ENCODE data around the gene CIDEB.

The CIDEB gene

DNA sequence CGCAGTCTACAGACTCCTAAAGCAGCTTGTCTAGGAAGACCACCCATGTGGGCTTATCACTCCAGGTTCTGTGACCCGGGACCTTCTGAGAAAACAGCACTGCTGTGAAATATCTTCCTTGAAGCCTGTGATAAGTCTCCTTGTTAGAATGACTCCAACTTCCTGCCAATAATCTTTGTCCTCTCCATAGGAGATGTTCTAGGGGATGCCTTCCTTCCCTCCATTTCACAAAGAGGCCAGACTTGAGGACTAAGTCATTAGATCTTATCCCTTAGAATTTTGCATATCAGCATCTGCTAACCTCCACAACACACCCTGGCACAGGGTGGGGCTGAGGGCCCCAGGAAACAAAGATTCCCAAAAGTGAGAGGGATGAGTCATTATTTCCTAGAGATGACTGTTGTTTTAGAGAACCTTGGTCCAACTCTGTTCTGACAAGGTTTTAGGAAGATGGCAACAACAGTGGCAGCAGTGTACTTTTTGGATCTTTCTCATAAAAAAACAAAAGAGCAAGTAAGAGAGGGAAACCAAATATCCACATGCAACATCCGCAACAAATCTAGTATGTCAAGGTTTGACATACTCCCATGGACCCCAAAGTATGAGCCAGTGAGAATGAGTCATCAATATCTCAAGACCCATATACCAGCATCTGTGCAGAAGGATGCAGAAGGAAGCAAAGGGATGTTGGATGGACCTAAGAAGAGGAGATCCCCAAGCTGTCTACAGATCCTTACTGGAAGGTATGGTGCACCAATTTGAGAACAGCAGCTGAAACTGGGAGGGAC, 9.6 kb upstream of the CIDEB start:
- 35% methylated on average over 2 of the region's 3 CpGs for WGBS
- H2AK5ac ChIP-seq (ENCODE audit: low read length, severe bottlenecking) = no peak overlapping the region
- H3K14ac ChIP-seq (ENCODE audit: low read length in 2 of 2) = no peak overlapping the region
- H2AFZ ChIP-seq (ENCODE audit: low read depth, low read length) = no peak overlapping the region
- H4K8ac ChIP-seq (ENCODE audit: low read length) = no peak overlapping the region
- peak overlapping the region in 1 of 2 experiments; percentile 10 for H3K4ac ChIP-seq (ENCODE audit: low read depth in 1 of 2, low read length in 2 of 2)
- H2BK5ac ChIP-seq (ENCODE audit: low read depth, low read length, poor library complexity, severe bottlenecking) = no peak overlapping the region
- no peaks in the 10 kb centered on the region for H3K36me3 ChIP-seq (ENCODE audit: control insufficient read depth in 1 of 2, insufficient read depth in 2 of 2, low read depth in 1 of 2, low read length in 2 of 2)
- H3K9me3 ChIP-seq (ENCODE audit: control insufficient read depth, low read length) = no peaks in the 10 kb centered on the region
- no peak overlapping the region for H3K4me3 ChIP-seq (ENCODE audit: insufficient read depth in 1 of 2, low read depth in 1 of 2, low read length in 2 of 2)
- no peak overlapping the region for H3K27ac ChIP-seq (ENCODE audit: low read length, poor library complexity, severe bottlenecking)
- DNase-seq = peak; percentile 13
- H2BK120ac ChIP-seq (ENCODE audit: low read depth, low read length) = no peak overlapping the region
- no peak overlapping the region for H3K23ac ChIP-seq (ENCODE audit: low read length in 2 of 2)
- no peak overlapping the region for H3K9ac ChIP-seq (ENCODE audit: low read length)
- no peak overlapping the region for H4K91ac ChIP-seq (ENCODE audit: low read length)
- peaks cover 6% of the 10 kb centered on the region for H3K4me1 ChIP-seq (ENCODE audit: control insufficient read depth, insufficient read depth, low read depth, low read length)
- H2BK15ac ChIP-seq (ENCODE audit: low read depth, poor library complexity, severe bottlenecking) = no peak overlapping the region
- no peak overlapping the region for H3K18ac ChIP-seq (ENCODE audit: low read depth in 1 of 2, low read length in 2 of 2)
- peaks cover 11 to 31% of the 10 kb centered on the region in 2 experiments for H3K27me3 ChIP-seq (ENCODE audit: control insufficient read depth in 1 of 2, insufficient read depth in 1 of 2, low read length in 2 of 2)
- H3K79me1 ChIP-seq (replicated peaks; ENCODE audit: low read length, poor library complexity, severe bottlenecking) = no peaks in the 10 kb centered on the region
- no peak overlapping the region for H3K4me2 ChIP-seq (ENCODE audit: low read length, poor library complexity, severe bottlenecking)
- no peak overlapping the region for H2BK12ac ChIP-seq (ENCODE audit: low read length in 2 of 2)

DNA sequence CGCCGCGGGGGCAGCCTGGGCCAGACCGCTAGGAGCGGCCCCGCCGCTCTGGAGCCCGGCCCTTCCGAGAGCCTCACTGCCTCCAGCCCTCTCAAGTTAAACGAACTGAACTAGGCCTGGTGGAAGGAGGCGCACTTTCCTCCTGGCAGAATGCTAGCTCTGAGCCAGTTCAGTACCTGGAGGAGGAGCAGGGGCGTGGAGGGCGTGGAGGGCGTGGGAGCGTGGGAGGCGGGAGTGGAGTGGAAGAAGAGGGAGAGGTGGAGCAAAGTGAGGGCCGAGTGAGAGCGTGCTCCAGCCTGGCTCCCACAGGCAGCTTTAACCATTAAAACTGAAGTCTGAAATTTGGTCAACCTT, 8.8 kb upstream of the CIDEB start:
- peak overlapping the region; percentile 8 for H4K91ac ChIP-seq (ENCODE audit: low read length)
- peaks cover 1% of the 10 kb centered on the region for H3K4me1 ChIP-seq (ENCODE audit: control insufficient read depth, insufficient read depth, low read depth, low read length)
- H3K4me2 ChIP-seq (ENCODE audit: low read length, poor library complexity, severe bottlenecking) = no peak overlapping the region
- no peak for DNase-seq
- no peak overlapping the region for H4K8ac ChIP-seq (ENCODE audit: low read length)
- H2AK5ac ChIP-seq (ENCODE audit: low read length, severe bottlenecking) = no peak overlapping the region
- peaks cover 11 to 27% of the 10 kb centered on the region in 2 experiments for H3K27me3 ChIP-seq (ENCODE audit: control insufficient read depth in 1 of 2, insufficient read depth in 1 of 2, low read length in 2 of 2)
- peak overlapping the region in 1 of 2 experiments; percentile 17 for H3K23ac ChIP-seq (ENCODE audit: low read length in 2 of 2)
- H2BK5ac ChIP-seq (ENCODE audit: low read depth, low read length, poor library complexity, severe bottlenecking) = no peak overlapping the region
- no peaks in the 10 kb centered on the region for H3K79me1 ChIP-seq (replicated peaks; ENCODE audit: low read length, poor library complexity, severe bottlenecking)
- 90% methylated on average over 17 of the region's 18 CpGs for WGBS
- no peak overlapping the region for H3K4me3 ChIP-seq (ENCODE audit: insufficient read depth in 1 of 2, low read depth in 1 of 2, low read length in 2 of 2)
- no peak overlapping the region for H3K18ac ChIP-seq (ENCODE audit: low read depth in 1 of 2, low read length in 2 of 2)
- H2BK120ac ChIP-seq (ENCODE audit: low read depth, low read length) = no peak overlapping the region
- H3K9ac ChIP-seq (ENCODE audit: low read length) = no peak overlapping the region
- no peaks in the 10 kb centered on the region for H3K9me3 ChIP-seq (ENCODE audit: control insufficient read depth, low read length)
- no peak overlapping the region for H3K4ac ChIP-seq (ENCODE audit: low read depth in 1 of 2, low read length in 2 of 2)
- no peak overlapping the region for H2AFZ ChIP-seq (ENCODE audit: low read depth, low read length)
- H3K14ac ChIP-seq (ENCODE audit: low read length in 2 of 2) = peak overlapping the region in 1 of 2 experiments; percentile 76
- H3K27ac ChIP-seq (ENCODE audit: low read length, poor library complexity, severe bottlenecking) = no peak overlapping the region
- H2BK15ac ChIP-seq (ENCODE audit: low read depth, poor library complexity, severe bottlenecking) = no peak overlapping the region
- no peak overlapping the region for H2BK12ac ChIP-seq (ENCODE audit: low read length in 2 of 2)
- peaks cover 0 to 1% of the 10 kb centered on the region in 2 experiments for H3K36me3 ChIP-seq (ENCODE audit: control insufficient read depth in 1 of 2, insufficient read depth in 2 of 2, low read depth in 1 of 2, low read length in 2 of 2)

- Histone ChIP-seq H2BK15ac (ENCODE audit: low read depth, poor library complexity, severe bottlenecking) (no peak overlapping the region), H3K9ac (ENCODE audit: low read length) (no peak overlapping the region), H3K27me3 (ENCODE audit: control insufficient read depth in 1 of 2, insufficient read depth in 1 of 2, low read length in 2 of 2) (peaks cover 11 to 27% of the 10 kb centered on the region in 2 experiments), H2AFZ (ENCODE audit: low read depth, low read length) (no peak overlapping the region), H4K8ac (ENCODE audit: low read length) (peak overlapping the region; percentile 31), H3K9me3 (ENCODE audit: control insufficient read depth, low read length) (no peaks in the 10 kb centered on the region), H3K4me1 (ENCODE audit: control insufficient read depth, insufficient read depth, low read depth, low read length) (no peaks in the 10 kb centered on the region), H3K36me3 (ENCODE audit: control insufficient read depth in 1 of 2, insufficient read depth in 2 of 2, low read depth in 1 of 2, low read length in 2 of 2) (peaks cover 0 to 7% of the 10 kb centered on the region in 2 experiments), H3K14ac (ENCODE audit: low read length in 2 of 2) (no peak overlapping the region), H3K27ac (ENCODE audit: low read length, poor library complexity, severe bottlenecking) (no peak overlapping the region), H2BK120ac (ENCODE audit: low read depth, low read length) (no peak overlapping the region), H2BK12ac (ENCODE audit: low read length in 2 of 2) (no peak overlapping the region), H3K18ac (ENCODE audit: low read depth in 1 of 2, low read length in 2 of 2) (no peak overlapping the region), H3K4me2 (ENCODE audit: low read length, poor library complexity, severe bottlenecking) (no peak overlapping the region), H3K4ac (ENCODE audit: low read depth in 1 of 2, low read length in 2 of 2) (no peak overlapping the region), H2BK5ac (ENCODE audit: low read depth, low read length, poor library complexity, severe bottlenecking) (no peak overlapping the region), H3K4me3 (ENCODE audit: insufficient read depth in 1 of 2, low read depth in 1 of 2, low read length in 2 of 2) (no peak overlapping the region), H3K79me1 (replicated peaks; ENCODE audit: low read length, poor library complexity, severe bottlenecking) (no peaks in the 10 kb centered on the region), H3K23ac (ENCODE audit: low read length in 2 of 2) (no peak overlapping the region), H2AK5ac (ENCODE audit: low read length, severe bottlenecking) (no peak overlapping the region), H4K91ac (ENCODE audit: low read length) (peak overlapping the region; percentile 45)
- no peak for DNase-seq
- WGBS = 86% methylated on average over 70 of the region's 70 CpGs
These were observed 8.2 kb upstream of the CIDEB start for GRCh38 chr14:24315807-24316596.

DNA sequence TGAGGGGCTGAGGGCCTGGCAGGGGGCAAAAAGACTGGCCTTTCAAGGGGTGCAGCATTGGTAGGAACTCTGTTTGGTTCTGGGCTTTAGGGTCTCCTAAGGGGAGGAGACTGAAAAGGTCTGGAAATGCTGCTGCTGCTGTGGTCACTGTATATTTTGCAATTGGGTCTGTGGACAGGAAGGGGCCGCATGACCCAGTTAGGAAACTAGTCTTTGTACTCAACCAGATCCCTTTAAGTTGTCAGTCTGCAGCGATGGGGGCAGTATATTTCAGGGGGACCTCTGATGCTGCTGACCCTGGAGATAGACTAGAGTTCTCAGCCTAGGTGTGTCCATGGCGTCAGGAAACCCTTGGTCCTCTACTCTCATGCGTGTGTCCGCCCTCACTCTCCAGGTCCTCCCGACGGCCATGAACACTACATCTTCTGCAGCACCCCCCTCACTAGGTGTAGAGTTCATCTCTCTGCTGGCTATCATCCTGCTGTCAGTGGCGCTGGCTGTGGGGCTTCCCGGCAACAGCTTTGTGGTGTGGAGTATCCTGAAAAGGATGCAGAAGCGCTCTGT, 7.5 kb upstream of the CIDEB start:
- Histone ChIP-seq H3K14ac (ENCODE audit: low read length in 2 of 2) (no peak overlapping the region), H3K27me3 (ENCODE audit: control insufficient read depth in 1 of 2, insufficient read depth in 1 of 2, low read length in 2 of 2) (peaks cover 11 to 24% of the 10 kb centered on the region in 2 experiments), H2BK120ac (ENCODE audit: low read depth, low read length) (no peak overlapping the region), H2BK12ac (ENCODE audit: low read length in 2 of 2) (no peak overlapping the region), H3K36me3 (ENCODE audit: control insufficient read depth in 1 of 2, insufficient read depth in 2 of 2, low read depth in 1 of 2, low read length in 2 of 2) (peaks cover 0 to 14% of the 10 kb centered on the region in 2 experiments), H2BK5ac (ENCODE audit: low read depth, low read length, poor library complexity, severe bottlenecking) (no peak overlapping the region), H4K91ac (ENCODE audit: low read length) (peak overlapping the region; percentile 32), H3K27ac (ENCODE audit: low read length, poor library complexity, severe bottlenecking) (no peak overlapping the region), H3K9ac (ENCODE audit: low read length) (no peak overlapping the region), H3K79me1 (replicated peaks; ENCODE audit: low read length, poor library complexity, severe bottlenecking) (no peaks in the 10 kb centered on the region), H3K4me1 (ENCODE audit: control insufficient read depth, insufficient read depth, low read depth, low read length) (peaks cover 3% of the 10 kb centered on the region), H3K4me2 (ENCODE audit: low read length, poor library complexity, severe bottlenecking) (no peak overlapping the region), H4K8ac (ENCODE audit: low read length) (no peak overlapping the region), H2AK5ac (ENCODE audit: low read length, severe bottlenecking) (no peak overlapping the region), H3K4ac (ENCODE audit: low read depth in 1 of 2, low read length in 2 of 2) (no peak overlapping the region), H2BK15ac (ENCODE audit: low read depth, poor library complexity, severe bottlenecking) (no peak overlapping the region), H2AFZ (ENCODE audit: low read depth, low read length) (no peak overlapping the region), H3K4me3 (ENCODE audit: insufficient read depth in 1 of 2, low read depth in 1 of 2, low read length in 2 of 2) (no peak overlapping the region), H3K9me3 (ENCODE audit: control insufficient read depth, low read length) (no peaks in the 10 kb centered on the region), H3K18ac (ENCODE audit: low read depth in 1 of 2, low read length in 2 of 2) (no peak overlapping the region), H3K23ac (ENCODE audit: low read length in 2 of 2) (no peak overlapping the region)
- WGBS = 97% methylated on average over 8 of the region's 10 CpGs
- no peak for DNase-seq
